ENCODE measurements around the gene STIM1.

DNA sequence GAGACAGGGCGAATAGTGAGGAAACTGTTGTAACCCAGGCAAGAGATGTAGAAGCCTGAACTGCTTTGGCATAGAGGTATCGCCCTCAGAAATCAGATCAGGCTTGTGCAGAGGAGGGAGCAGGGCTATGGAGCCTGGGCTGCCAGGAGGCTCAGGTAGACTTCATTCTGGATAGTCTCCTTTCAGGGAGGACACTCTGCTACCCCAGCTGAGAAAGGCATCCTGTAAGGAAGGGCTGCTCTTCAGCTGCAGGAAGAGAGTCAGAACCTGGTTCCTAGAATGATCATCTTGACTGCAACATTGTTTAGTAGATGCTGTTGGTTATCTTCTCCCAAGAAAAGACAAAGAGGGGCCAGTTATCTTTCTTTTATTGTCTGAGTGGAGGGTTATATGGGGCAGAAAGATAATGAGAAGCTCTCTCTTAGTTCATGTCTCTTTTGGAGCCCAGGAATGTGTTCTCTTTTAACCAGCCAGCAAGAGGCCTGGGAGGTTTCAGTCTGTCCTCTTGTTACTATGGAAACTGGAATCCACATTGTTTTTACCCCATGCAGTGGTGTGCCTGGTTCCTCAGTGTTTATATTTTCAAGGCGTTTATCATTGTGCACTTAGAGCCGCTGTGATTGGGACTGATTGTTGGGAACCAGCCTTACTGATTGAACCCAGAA, 95.7 kb downstream of the STIM1 start:
- TF ChIP-seq, protein P1, sequence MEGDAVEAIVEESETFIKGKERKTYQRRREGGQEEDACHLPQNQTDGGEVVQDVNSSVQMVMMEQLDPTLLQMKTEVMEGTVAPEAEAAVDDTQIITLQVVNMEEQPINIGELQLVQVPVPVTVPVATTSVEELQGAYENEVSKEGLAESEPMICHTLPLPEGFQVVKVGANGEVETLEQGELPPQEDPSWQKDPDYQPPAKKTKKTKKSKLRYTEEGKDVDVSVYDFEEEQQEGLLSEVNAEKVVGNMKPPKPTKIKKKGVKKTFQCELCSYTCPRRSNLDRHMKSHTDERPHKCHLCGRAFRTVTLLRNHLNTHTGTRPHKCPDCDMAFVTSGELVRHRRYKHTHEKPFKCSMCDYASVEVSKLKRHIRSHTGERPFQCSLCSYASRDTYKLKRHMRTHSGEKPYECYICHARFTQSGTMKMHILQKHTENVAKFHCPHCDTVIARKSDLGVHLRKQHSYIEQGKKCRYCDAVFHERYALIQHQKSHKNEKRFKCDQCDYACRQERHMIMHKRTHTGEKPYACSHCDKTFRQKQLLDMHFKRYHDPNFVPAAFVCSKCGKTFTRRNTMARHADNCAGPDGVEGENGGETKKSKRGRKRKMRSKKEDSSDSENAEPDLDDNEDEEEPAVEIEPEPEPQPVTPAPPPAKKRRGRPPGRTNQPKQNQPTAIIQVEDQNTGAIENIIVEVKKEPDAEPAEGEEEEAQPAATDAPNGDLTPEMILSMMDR (conservative IDR thresholded peaks at IDR 0.05) = no peak
- TF ChIP-seq EZH2 (IDR thresholded peaks at IDR 0.05; ENCODE audit: low read depth) = no peak
